A549 treated with ZK216348 at 1 μM for 4 hours (cell line): ENCODE data around the gene PYHIN1. TPM values are rescaled to one million over a fixed set of nuclear protein-coding genes. Genes with fewer than 3 reads are reported as not detected.

Experiments
- total RNA-seq: library from RNA; stranded (reverse); fragments of 200-300 nt; extraction: Qiagen RNA extraction; gene quantifications from 5 replicates; pipeline ENCODE4 v1.2.3, GENCODE V29; 2022; ENCODE audit warnings: low read depth

The PYHIN1 gene
- total RNA-seq: not detected in 5 replicates

DNA sequence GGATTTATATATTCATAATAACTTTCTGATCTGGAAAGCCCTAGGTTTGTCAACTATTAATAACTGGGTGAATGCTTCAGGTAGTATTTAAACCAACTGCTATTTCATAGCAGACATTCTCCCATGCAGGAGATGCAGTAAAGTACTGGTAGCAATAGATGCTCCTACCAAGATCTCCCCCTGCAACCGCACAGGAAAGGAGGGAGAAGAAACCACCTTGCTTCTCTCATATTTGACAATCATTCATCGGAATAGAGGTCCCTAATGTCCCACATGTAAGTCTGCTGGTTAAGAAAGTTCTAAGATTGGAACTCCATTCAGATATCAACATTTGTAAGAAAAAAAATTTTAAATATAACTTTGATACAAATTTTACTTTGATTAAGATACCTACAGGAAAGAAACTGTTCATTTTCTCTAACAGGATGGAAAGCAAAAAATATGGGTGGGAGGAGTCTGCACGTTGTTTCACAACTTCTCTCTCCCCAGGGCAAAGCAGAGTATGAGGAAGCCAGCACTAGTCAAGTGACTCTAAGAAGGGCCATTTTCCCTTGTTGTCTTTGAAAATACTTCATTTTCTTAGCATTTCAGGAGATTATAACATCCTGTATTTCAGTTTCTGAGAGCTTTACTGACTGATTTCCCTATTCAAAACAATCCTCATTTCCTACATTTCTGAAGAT, at the start of gene PYHIN1:
PYHIN1 (plus strand) TSS at position 498 of the 683 bp plus-strand sequence. CDS start 5,359 bp downstream, outside the sequence.

DNA sequence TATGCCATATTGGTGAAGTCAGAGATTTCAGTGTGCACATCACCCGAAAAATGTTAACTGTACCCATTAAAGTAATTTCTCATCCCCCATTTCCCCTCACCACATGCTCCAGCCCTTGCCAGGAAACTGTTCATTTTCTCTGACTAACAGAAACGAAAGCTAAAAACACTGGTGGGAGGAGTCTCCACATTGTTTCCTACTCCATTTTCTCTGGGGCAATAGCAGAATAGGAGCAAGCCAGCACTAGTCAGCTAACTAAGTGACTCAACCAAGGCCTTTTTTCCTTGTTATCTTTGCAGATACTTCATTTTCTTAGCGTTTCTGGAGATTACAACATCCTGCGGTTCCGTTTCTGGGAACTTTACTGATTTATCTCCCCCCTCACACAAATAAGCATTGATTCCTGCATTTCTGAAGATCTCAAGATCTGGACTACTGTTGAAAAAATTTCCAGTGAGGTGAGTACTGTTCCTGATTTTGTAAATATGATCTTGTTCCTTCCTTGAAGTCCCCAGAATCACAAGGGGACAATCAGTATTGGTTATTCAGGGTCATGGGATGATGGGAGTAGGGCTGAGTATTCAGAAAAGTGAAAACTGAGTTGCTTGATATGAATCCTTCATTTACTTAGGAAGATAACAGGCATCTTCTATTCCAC, 78.5 kb downstream of the PYHIN1 start, which contains the start of gene IFI16:
IFI16 (plus strand) TSS at position 204 of the 658 bp plus-strand sequence. CDS start 4,774 bp downstream, outside the sequence.

Other genes starting within 250 kb of the PYHIN1 start
- not detected in 5 replicates for gene SPTA1, start 244.8 kb upstream of the PYHIN1 start, total RNA-seq
- not detected in 5 replicates for gene OR6K2, start 230.9 kb upstream of the PYHIN1 start, total RNA-seq
- gene OR6K3, start 210.8 kb upstream of the PYHIN1 start, total RNA-seq: not detected in 5 replicates
- gene OR6K6, start 176.8 kb upstream of the PYHIN1 start, total RNA-seq: not detected in 5 replicates
- gene OR6N1, start 159.4 kb upstream of the PYHIN1 start, total RNA-seq: not detected in 5 replicates
- gene OR6N2, start 150.3 kb upstream of the PYHIN1 start, total RNA-seq: not detected in 5 replicates
- gene MNDA, start 100.2 kb upstream of the PYHIN1 start, total RNA-seq: not detected in 5 replicates
- gene IFI16, start 78.4 kb downstream of the PYHIN1 start, total RNA-seq: 2.2 to 5.4 TPM (median 4.5 TPM) in 5 replicates
- not detected in 5 replicates for gene AIM2, start 145.2 kb downstream of the PYHIN1 start, total RNA-seq
- gene CADM3, start 240.1 kb downstream of the PYHIN1 start, total RNA-seq: 0.09 to 0.26 TPM (median 0.12 TPM) in 5 replicates